Prostate gland (tissue), 2 donors: ENCODE data around the gene SREBF1. TPM values are rescaled to one million over a fixed set of nuclear protein-coding genes. Genes with fewer than 3 reads are reported as not detected.

Experiments used
- DNase-seq: peaks from one replicate; pipeline ENCODE4 v3.0.0-alpha.2; 2019; ENCODE audit warnings: low spot score
- H3K27ac ChIP-seq, 2 donors: fragments of 200-600 bp; sonication (generic); 2 replicates each; pipeline ENCODE4 v1.5.1; 2017 to 2019
- H3K27me3 ChIP-seq: fragments of 200-600 bp; sonication (generic); replicated peaks from 2 replicates; pipeline ENCODE4 v1.5.1; 2019; ENCODE audit not compliant: insufficient read depth
- H3K36me3 ChIP-seq, 2 donors: fragments of 200-600 bp; sonication (generic); 1 replicate in 1 of 2; 2 replicates in 1 of 2; pipeline versions ENCODE4 v1.5.1 to v1.8.1; 2017 to 2019
- H3K4me1 ChIP-seq: fragments of 200-600 bp; sonication (generic); replicated peaks from 2 replicates; pipeline ENCODE4 v1.5.1; 2019
- H3K4me3 ChIP-seq, 2 donors: fragments of 200-600 bp; sonication (generic); 2 replicates each; pipeline ENCODE4 v1.5.1; 2017 to 2019
- H3K9me3 ChIP-seq: fragments of 200-600 bp; sonication (generic); 2 replicates; pipeline ENCODE4 v1.5.1; 2017
- CTCF ChIP-seq, 4 experiments: fragments of 200-600 bp in 2 of 4; fragments of 450-650 bp in 2 of 4; sonication (generic) in 2 of 4; IDR thresholded peaks; 1 replicate in 3 of 4; 2 replicates in 1 of 4; pipeline ENCODE4 v1.5.1; 2016 to 2019; ENCODE audit warnings: antibody characterized with exemption in 4 of 4, mild to moderate bottlenecking in 2 of 4, moderate library complexity in 2 of 4
- POLR2A ChIP-seq: fragments of 450-650 bp; IDR thresholded peaks from one replicate; pipeline ENCODE4 v1.6.1; 2016; ENCODE audit warnings: antibody characterized with exemption, mild to moderate bottlenecking
- POLR2AphosphoS5 ChIP-seq: sonication (generic); formaldehyde crosslinking; IDR thresholded peaks from one replicate; pipeline ENCODE4 v1.6.1; 2017; ENCODE audit warnings: antibody characterized with exemption
- WGBS: methylation state at CpG from one replicate; pipeline ENCODE4 v1.1.5; 2018; 5-methylcytosine and 5-hydroxymethylcytosine counted together
- intact Hi-C: fragments of 100-400 bp; cut with DNase I; formaldehyde crosslinking; loops from one replicate; pipeline ENCODE4 v1.14.2; 2022
- total RNA-seq, 2 donors: library from RNA; depleted of rRNA; stranded (reverse); fragments of >200 nt; gene quantifications; one replicate each; pipeline ENCODE4 v1.1.0, GENCODE V29; 2016

SREBF1 gene
- total RNA-seq, 2 donors from 2014 or later = 134 to 299 TPM

- Histone ChIP-seq H3K27ac (peak overlapping the region; percentile 57 to 70), H3K4me1 (peaks cover 19% of the 10 kb centered on the region), H3K36me3 (no peaks in the 10 kb centered on the region), H3K4me3 (no peak overlapping the region), H3K9me3 (no peaks in the 10 kb centered on the region), H3K27me3 (no peaks in the 10 kb centered on the region)
- no peak for DNase-seq
- TF ChIP-seq CTCF (IDR thresholded peaks at IDR 0.05) = no peak
- no peak for TF ChIP-seq POLR2AphosphoS5
- TF ChIP-seq POLR2A = no peak
- WGBS = 62% methylated on average over 16 of the region's 16 CpGs
- intact Hi-C loops = no loop called here
These were observed 57.7 kb downstream of the SREBF1 start for GRCh38 chr17:17779015-17779611.

- intact Hi-C loops = no loop called here
- WGBS = 62% methylated on average over 8 of the region's 8 CpGs
- Histone ChIP-seq H3K4me3 (no peak overlapping the region), H3K27me3 (no peaks in the 10 kb centered on the region), H3K9me3 (no peaks in the 10 kb centered on the region), H3K4me1 (peaks cover 21% of the 10 kb centered on the region), H3K27ac (peak overlapping the region; percentile 57 to 70), H3K36me3 (no peaks in the 10 kb centered on the region)
- TF ChIP-seq CTCF (IDR thresholded peaks at IDR 0.05) (no peak), POLR2A (no peak), POLR2AphosphoS5 (no peak)
- no peak for DNase-seq
These were observed 58.3 kb downstream of the SREBF1 start for GRCh38 chr17:17778308-17779014.

- H3K4me3 ChIP-seq = no peak overlapping the region
These were observed 59.9 kb downstream of the SREBF1 start for GRCh38 chr17:17776889-17777288.

GRCh38 chr17:17774009-17774881 lies 62.5 kb downstream of the SREBF1 start:
- Histone ChIP-seq H3K27me3 (no peaks in the 10 kb centered on the region), H3K4me3 (no peak overlapping the region), H3K36me3 (no peaks in the 10 kb centered on the region), H3K9me3 (no peaks in the 10 kb centered on the region), H3K27ac (peak overlapping the region; percentile 93 to 97), H3K4me1 (peaks cover 6% of the 10 kb centered on the region)
- intact Hi-C loops = loop anchor here (2.0 kb wide), 1 partner anchor 91 kb away; no protein-coding TSS in a partner anchor
- 18% methylated on average over 21 of the region's 21 CpGs for WGBS
- peak; percentile 30 for TF ChIP-seq POLR2A
- peak; percentile 51 to 94 (median 76) for TF ChIP-seq CTCF (IDR thresholded peaks at IDR 0.05)
- peak; percentile 95 for TF ChIP-seq POLR2AphosphoS5
- DNase-seq = peak; percentile 92

More at GRCh38 chr17:17776889-17777288, 59.9 kb downstream of the SREBF1 start:
- Histone ChIP-seq H3K27me3 (no peaks in the 10 kb centered on the region), H3K9me3 (no peaks in the 10 kb centered on the region), H3K27ac (no peak overlapping the region), H3K36me3 (no peaks in the 10 kb centered on the region), H3K4me1 (peaks cover 21% of the 10 kb centered on the region)
- no peak for DNase-seq
- 65% methylated on average over 3 of the region's 3 CpGs for WGBS
- no peak for TF ChIP-seq POLR2A
- TF ChIP-seq POLR2AphosphoS5 = no peak
- no peak for TF ChIP-seq CTCF (IDR thresholded peaks at IDR 0.05)
- intact Hi-C loops = no loop called here
